Measurements from ENCODE around the gene LINC01488. TPM values are rescaled to one million over a fixed set of nuclear protein-coding genes. Genes with fewer than 3 reads are reported as not detected.

LINC01488 gene
- total and polyA plus RNA-seq, 9 donors = not detected

DNA sequence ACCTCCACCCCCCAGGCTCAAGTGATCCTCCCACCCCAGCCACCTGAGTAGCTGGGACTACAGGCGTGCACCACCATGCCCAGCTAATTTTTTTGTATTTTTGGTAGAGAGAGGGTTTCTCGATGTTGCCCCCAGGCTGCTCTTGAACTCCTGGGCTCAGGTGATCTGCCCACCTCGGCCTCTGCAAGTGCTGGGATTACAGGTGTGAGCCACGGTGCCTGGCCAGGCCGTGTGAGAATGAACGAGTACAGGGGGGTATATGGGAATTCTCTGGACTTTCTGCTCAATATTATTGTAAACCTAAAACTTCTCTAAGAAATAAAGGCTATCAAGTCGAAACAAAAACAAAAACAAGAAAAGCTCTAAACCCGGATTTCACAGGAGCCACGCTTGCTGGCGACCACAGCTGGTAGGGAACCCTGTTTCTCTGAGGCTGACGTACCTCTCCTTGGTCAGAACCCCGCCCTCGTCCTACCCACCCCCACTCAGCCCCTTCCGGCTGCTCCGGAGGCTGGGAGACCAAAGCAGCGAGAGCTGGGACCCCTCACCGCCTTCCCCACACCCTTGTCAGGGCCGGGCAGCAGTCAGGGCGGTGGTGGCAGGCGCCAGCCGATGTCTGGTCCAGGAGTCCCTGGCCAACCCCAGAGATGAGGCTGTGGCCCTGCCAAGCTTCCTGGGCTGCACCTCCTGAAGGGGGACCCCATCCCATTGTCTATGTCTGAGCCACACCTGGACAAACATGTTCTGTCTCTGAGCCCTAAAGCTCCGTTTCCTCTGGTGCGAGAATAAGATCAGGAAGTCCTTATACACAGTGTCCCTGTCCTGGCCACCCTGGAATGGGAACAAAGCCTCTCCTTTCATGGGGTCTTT is 52.1 kb downstream of the LINC01488 start:
- WGBS, 3 donors = 54 to 62% (median 61%) methylated on average over 23 of the region's 23 CpGs
- Histone ChIP-seq H3K36me3 (no peaks in the 10 kb centered on the region), H3K4me1 (ENCODE audit: insufficient read depth) (no peaks in the 10 kb centered on the region), H3K27me3 (no peaks in the 10 kb centered on the region), H3K9me3 (no peaks in the 10 kb centered on the region), H3K27ac (no peak overlapping the region), H3K4me3 (no peak overlapping the region)
- no peak for DNase-seq
- intact Hi-C loops (cut with DNase I) = no loop called here
- TF ChIP-seq POLR2A (IDR thresholded peaks at IDR 0.05) (no peak), EP300 (IDR thresholded peaks at IDR 0.05) (no peak)
- TF ChIP-seq, protein P1, sequence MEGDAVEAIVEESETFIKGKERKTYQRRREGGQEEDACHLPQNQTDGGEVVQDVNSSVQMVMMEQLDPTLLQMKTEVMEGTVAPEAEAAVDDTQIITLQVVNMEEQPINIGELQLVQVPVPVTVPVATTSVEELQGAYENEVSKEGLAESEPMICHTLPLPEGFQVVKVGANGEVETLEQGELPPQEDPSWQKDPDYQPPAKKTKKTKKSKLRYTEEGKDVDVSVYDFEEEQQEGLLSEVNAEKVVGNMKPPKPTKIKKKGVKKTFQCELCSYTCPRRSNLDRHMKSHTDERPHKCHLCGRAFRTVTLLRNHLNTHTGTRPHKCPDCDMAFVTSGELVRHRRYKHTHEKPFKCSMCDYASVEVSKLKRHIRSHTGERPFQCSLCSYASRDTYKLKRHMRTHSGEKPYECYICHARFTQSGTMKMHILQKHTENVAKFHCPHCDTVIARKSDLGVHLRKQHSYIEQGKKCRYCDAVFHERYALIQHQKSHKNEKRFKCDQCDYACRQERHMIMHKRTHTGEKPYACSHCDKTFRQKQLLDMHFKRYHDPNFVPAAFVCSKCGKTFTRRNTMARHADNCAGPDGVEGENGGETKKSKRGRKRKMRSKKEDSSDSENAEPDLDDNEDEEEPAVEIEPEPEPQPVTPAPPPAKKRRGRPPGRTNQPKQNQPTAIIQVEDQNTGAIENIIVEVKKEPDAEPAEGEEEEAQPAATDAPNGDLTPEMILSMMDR (IDR thresholded peaks at IDR 0.05) = no peak

DNA sequence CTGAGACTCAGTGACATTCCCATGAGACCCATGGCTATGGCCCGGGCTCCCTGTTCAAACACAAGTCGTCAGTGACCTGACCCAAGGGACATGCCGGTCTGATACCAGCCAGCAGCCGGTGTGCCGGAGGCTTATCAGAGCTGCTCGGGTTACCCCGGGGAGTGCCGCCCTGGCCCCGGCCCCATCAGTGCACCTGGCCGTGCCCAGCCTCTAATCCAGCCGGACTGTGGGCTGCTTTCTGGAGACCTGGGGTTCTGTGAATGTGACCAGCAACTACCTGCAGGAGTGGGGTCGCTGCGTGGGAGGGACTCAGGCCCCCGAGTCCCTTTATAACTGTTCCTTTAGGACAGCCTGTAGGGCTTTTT is 52.7 kb downstream of the LINC01488 start:
- no peaks in the 10 kb centered on the region for H3K4me1 ChIP-seq (ENCODE audit: insufficient read depth)
- no peak overlapping the region for H3K27ac ChIP-seq
- H3K27me3 ChIP-seq = no peaks in the 10 kb centered on the region
- H3K4me3 ChIP-seq = no peak overlapping the region
- intact Hi-C loops (cut with DNase I) = no loop called here
- WGBS, 3 donors = 51 to 69% (median 54%) methylated on average over 14 of the region's 14 CpGs
- TF ChIP-seq POLR2A (IDR thresholded peaks at IDR 0.05) = no peak
- no peak for TF ChIP-seq EP300 (IDR thresholded peaks at IDR 0.05)
- TF ChIP-seq, protein P1 (IDR thresholded peaks at IDR 0.05) = no peak
- no peaks in the 10 kb centered on the region for H3K36me3 ChIP-seq
- DNase-seq = no peak
- no peaks in the 10 kb centered on the region for H3K9me3 ChIP-seq

DNA sequence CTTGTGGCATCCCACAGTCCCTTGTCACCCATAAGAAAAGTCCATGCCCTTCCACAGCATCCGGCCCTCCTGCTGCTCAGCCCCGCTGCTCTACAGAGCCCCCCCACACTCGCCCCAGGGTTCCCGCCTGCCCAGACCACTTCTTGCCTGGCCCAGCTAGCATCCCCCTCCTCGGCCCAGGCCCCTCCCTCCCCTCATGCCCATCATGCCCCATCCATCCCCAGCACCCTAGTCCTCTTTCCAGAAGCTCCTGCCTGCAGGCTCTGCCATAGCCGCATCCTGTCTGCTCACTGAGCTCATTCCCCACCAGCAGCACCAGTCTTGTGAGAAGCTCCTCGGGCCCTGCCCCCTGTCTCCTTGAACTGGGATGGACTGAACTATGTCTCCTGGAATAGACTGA is 54.4 kb downstream of the LINC01488 start:
- Histone ChIP-seq H3K36me3 (no peaks in the 10 kb centered on the region), H3K9me3 (no peaks in the 10 kb centered on the region), H3K27me3 (no peaks in the 10 kb centered on the region), H3K4me1 (ENCODE audit: insufficient read depth) (no peaks in the 10 kb centered on the region), H3K27ac (no peak overlapping the region), H3K4me3 (no peak overlapping the region)
- DNase-seq = no peak
- WGBS, 3 donors = 81 to 89% (median 89%) methylated on average over 7 of the region's 7 CpGs
- TF ChIP-seq, protein P1 (IDR thresholded peaks at IDR 0.05) = no peak
- TF ChIP-seq POLR2A (IDR thresholded peaks at IDR 0.05) (no peak), EP300 (IDR thresholded peaks at IDR 0.05) (no peak)
- intact Hi-C loops (cut with DNase I) = no loop called here

DNA sequence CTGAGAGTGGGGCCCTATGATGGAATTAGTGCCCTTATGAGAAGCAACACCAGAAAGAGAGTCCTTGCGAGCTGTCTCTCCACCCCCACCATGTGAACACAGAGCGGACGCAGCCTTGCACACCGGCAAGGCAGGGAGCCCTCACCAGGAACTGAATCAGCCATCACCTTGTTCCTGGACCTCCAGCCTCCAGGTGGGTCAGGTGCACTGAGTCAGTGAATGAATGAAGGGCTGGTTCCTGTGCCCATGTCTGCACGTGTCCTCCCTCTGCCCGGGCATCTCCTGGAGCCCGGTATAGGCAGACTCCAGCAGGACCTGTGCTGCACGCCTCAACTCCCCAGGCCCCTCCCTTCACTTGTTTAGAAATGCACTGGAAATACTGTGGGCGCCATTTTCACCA is 54.9 kb downstream of the LINC01488 start:
- Histone ChIP-seq H3K27ac (no peak overlapping the region), H3K36me3 (no peaks in the 10 kb centered on the region), H3K9me3 (no peaks in the 10 kb centered on the region), H3K4me1 (ENCODE audit: insufficient read depth) (no peaks in the 10 kb centered on the region), H3K4me3 (no peak overlapping the region), H3K27me3 (no peaks in the 10 kb centered on the region)
- WGBS, 3 donors = 88 to 95% (median 91%) methylated on average over 9 of the region's 9 CpGs
- intact Hi-C loops (cut with DNase I) = no loop called here
- DNase-seq = no peak
- TF ChIP-seq EP300 (IDR thresholded peaks at IDR 0.05) (no peak), POLR2A (IDR thresholded peaks at IDR 0.05) (no peak)
- TF ChIP-seq, protein P1 (IDR thresholded peaks at IDR 0.05) = no peak

All from ovary (tissue), 9 donors.